ENCODE data around the gene CRCP.

CRCP gene

GRCh38 chr7:66176914-66177313 is 62.3 kb downstream of the CRCP start:
- Mint-ChIP-seq H3K36me3 (ENCODE audit: insufficient read depth) (peaks cover 3% of the 10 kb centered on the region), H3K4me1 (ENCODE audit: low read depth in 2 of 2) (no peaks in the 10 kb centered on the region), H3K4me3 (no peak overlapping the region), H3K9me3 (no peaks in the 10 kb centered on the region), H3K27me3 (no peaks in the 10 kb centered on the region), H3K27ac (peak overlapping the region in 1 of 2 donors; percentile 49)
- no peak for DNase-seq
- no peak for ATAC-seq (replicated peaks)

DNA sequence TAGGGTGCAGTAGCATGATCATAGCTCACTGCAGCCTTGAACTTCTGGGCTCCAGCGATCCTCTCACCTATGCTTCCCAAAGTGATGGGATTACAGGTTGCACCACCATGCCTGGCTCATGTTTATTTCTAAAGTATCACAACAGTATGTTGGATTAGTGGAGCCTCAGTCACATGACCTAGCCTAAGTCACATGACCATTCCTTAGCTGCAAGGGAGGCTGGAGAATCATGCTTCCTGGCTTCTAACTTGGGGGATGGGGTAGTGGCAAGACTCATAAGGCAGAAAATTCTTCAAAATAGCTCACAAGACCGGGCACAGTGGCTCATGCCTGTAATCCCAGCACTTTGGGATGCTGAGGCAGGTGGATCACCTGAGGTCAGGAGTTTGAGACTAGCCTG is 63.6 kb downstream of the CRCP start:
- no peak for DNase-seq
- H3K27me3 Mint-ChIP-seq, result no peaks in the 10 kb centered on the region
- no peaks in the 10 kb centered on the region for H3K9me3 Mint-ChIP-seq
- no peak overlapping the region for H3K27ac Mint-ChIP-seq
- no peak overlapping the region for H3K4me3 Mint-ChIP-seq
- no peaks in the 10 kb centered on the region for H3K4me1 Mint-ChIP-seq (ENCODE audit: low read depth in 2 of 2)
- no peak for ATAC-seq (replicated peaks)
- H3K36me3 Mint-ChIP-seq (ENCODE audit: insufficient read depth), result no peaks in the 10 kb centered on the region

- no peaks in the 10 kb centered on the region for H3K36me3 Mint-ChIP-seq (ENCODE audit: insufficient read depth)
Measured at GRCh38 chr7:66181329-66181728, 66.7 kb downstream of the CRCP start.

GRCh38 chr7:66181845-66182244 is 67.2 kb downstream of the CRCP start:
- no peaks in the 10 kb centered on the region for H3K4me1 Mint-ChIP-seq (ENCODE audit: low read depth in 2 of 2)
- no peak overlapping the region for H3K27ac Mint-ChIP-seq
- H3K4me3 Mint-ChIP-seq, result no peak overlapping the region
- H3K36me3 Mint-ChIP-seq (ENCODE audit: insufficient read depth), result no peaks in the 10 kb centered on the region
- ATAC-seq (replicated peaks) (no peak), DNase-seq (no peak)
- no peaks in the 10 kb centered on the region for H3K9me3 Mint-ChIP-seq
- no peaks in the 10 kb centered on the region for H3K27me3 Mint-ChIP-seq

More at GRCh38 chr7:66181329-66181728, 66.7 kb downstream of the CRCP start:
- no peak for DNase-seq
- no peak overlapping the region for H3K4me3 Mint-ChIP-seq
- H3K9me3 Mint-ChIP-seq, result no peaks in the 10 kb centered on the region
- ATAC-seq (replicated peaks), result no peak
- H3K27ac Mint-ChIP-seq, result no peak overlapping the region
- H3K4me1 Mint-ChIP-seq (ENCODE audit: low read depth in 2 of 2), result no peaks in the 10 kb centered on the region
- no peaks in the 10 kb centered on the region for H3K27me3 Mint-ChIP-seq

DNA sequence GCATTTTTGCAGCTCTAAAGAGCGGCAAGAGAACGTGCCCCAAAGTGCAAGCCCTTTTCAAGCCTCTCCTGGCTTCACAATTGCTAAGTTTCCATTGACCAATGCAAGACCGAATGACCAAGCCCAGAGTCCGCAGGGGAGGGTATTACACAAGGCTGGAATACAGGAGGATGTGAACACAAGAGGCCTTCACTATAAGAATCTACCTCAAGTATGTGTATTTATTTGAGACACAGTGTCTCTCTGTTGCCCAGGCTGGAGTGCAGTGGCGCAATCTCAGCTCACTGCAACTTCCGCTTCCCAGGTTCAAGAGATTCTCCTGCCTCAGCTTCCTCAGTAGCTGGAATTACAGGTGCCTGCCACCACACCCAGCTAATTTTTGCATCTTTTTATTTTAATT is 68.3 kb downstream of the CRCP start:
- DNase-seq (no peak), ATAC-seq (replicated peaks) (no peak)
- no peaks in the 10 kb centered on the region for H3K4me1 Mint-ChIP-seq (ENCODE audit: low read depth in 2 of 2)
- H3K4me3 Mint-ChIP-seq, result no peak overlapping the region
- no peak overlapping the region for H3K27ac Mint-ChIP-seq
- H3K9me3 Mint-ChIP-seq, result no peaks in the 10 kb centered on the region
- H3K36me3 Mint-ChIP-seq (ENCODE audit: insufficient read depth), result no peaks in the 10 kb centered on the region
- no peaks in the 10 kb centered on the region for H3K27me3 Mint-ChIP-seq

DNA sequence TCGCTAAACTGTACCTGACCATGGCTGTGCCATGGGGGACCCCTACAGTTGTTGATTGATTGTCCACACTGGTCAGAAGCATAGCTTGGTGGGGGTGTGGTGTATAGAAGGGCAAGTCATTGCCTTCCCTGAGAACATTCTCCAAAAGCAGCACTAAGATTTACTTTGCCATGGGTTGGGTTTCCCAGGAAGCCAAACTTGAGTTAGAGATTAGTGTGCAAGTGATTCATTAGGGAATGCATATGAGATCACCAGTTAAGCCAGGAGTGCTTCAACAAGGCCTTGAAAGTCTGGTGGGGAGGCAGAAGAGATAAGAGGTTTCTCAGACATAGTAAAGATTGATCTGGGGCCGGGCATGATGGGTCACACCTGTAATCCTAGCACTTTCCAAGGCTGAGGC is 69.1 kb downstream of the CRCP start:
- no peaks in the 10 kb centered on the region for H3K36me3 Mint-ChIP-seq (ENCODE audit: insufficient read depth)
- ATAC-seq (replicated peaks) (no peak), DNase-seq (no peak)
- H3K4me3 Mint-ChIP-seq, result no peak overlapping the region
- no peak overlapping the region for H3K27ac Mint-ChIP-seq
- H3K27me3 Mint-ChIP-seq, result peaks cover 0 to 4% of the 10 kb centered on the region in 2 donors
- H3K4me1 Mint-ChIP-seq (ENCODE audit: low read depth in 2 of 2), result no peaks in the 10 kb centered on the region
- H3K9me3 Mint-ChIP-seq, result no peaks in the 10 kb centered on the region

DNA sequence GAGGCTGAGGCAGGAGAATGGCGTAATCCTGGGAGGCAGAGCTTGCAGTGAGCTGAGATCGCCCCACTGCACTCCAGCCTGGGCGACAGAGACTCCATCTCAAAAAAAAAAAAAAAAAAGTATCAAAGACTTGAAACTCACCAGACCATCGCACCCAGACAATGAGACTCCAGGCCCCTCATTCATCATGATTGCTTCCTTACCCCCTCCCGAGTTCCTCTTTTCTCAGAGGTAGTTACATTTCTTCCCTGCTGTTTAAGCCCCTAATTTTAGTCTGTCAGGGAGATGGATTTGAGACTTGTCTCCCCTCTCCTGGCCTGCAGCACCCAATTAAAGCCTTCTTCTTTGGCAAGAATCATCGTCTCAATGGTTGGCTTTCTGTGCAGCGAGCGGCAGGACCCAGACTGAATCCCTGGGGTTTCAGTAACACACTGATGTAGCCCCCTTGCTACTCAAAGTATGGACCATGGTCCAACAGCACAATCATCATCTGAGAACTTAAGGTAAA is 71.1 kb downstream of the CRCP start:
- H3K36me3 Mint-ChIP-seq (ENCODE audit: insufficient read depth), result no peaks in the 10 kb centered on the region
- no peak for DNase-seq
- H3K27ac Mint-ChIP-seq, result no peak overlapping the region
- no peak for ATAC-seq (replicated peaks)
- peaks cover 14 to 18% of the 10 kb centered on the region in 2 donors for H3K27me3 Mint-ChIP-seq
- H3K4me3 Mint-ChIP-seq, result no peak overlapping the region
- H3K4me1 Mint-ChIP-seq (ENCODE audit: low read depth in 2 of 2), result no peaks in the 10 kb centered on the region
- H3K9me3 Mint-ChIP-seq, result no peaks in the 10 kb centered on the region

GRCh38 chr7:66186991-66187390 is 72.3 kb downstream of the CRCP start:
- H3K27me3 Mint-ChIP-seq, result peaks cover 14 to 18% of the 10 kb centered on the region in 2 donors
- H3K9me3 Mint-ChIP-seq, result no peaks in the 10 kb centered on the region
- no peak for ATAC-seq (replicated peaks)
- H3K36me3 Mint-ChIP-seq (ENCODE audit: insufficient read depth), result no peaks in the 10 kb centered on the region
- H3K4me3 Mint-ChIP-seq, result no peak overlapping the region
- DNase-seq, result no peak
- H3K27ac Mint-ChIP-seq, result no peak overlapping the region
- no peaks in the 10 kb centered on the region for H3K4me1 Mint-ChIP-seq (ENCODE audit: low read depth in 2 of 2)

- Mint-ChIP-seq H3K36me3 (ENCODE audit: insufficient read depth) (no peaks in the 10 kb centered on the region), H3K27me3 (peaks cover 14 to 18% of the 10 kb centered on the region in 2 donors), H3K4me1 (ENCODE audit: low read depth in 2 of 2) (no peaks in the 10 kb centered on the region), H3K27ac (no peak overlapping the region), H3K9me3 (no peaks in the 10 kb centered on the region), H3K4me3 (no peak overlapping the region)
- ATAC-seq (replicated peaks) (no peak), DNase-seq (no peak)
Measured at GRCh38 chr7:66187905-66188304, 73.3 kb downstream of the CRCP start.

GRCh38 chr7:66188645-66189044 is 74.0 kb downstream of the CRCP start:
- Mint-ChIP-seq H3K27ac (no peak overlapping the region), H3K27me3 (peaks cover 14 to 18% of the 10 kb centered on the region in 2 donors), H3K4me3 (no peak overlapping the region), H3K36me3 (ENCODE audit: insufficient read depth) (no peaks in the 10 kb centered on the region), H3K4me1 (ENCODE audit: low read depth in 2 of 2) (no peaks in the 10 kb centered on the region), H3K9me3 (no peaks in the 10 kb centered on the region)
- no peak for DNase-seq
- no peak for ATAC-seq (replicated peaks)

- Mint-ChIP-seq H3K4me1 (ENCODE audit: low read depth in 2 of 2) (no peaks in the 10 kb centered on the region), H3K9me3 (no peaks in the 10 kb centered on the region)
Measured at GRCh38 chr7:66189695-66190503, 75.3 kb downstream of the CRCP start.

DNA sequence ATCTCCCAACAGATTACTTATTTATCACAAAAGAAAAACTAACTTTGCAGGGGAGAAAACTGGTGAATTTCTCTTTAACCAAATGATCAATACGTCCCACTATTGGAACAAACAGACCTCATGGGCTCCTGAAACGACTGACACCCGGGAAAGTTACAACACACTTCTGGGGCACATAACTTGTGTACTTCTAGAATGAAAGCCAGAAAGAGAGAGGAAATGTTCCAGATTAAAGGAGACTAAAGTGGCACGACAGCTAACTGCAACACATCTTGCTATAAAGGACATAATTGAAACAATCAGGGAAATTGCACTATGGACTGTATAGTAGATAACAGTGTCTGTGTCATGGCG is 75.8 kb downstream of the CRCP start:
- ATAC-seq (replicated peaks) (no peak), DNase-seq (no peak)
- no peaks in the 10 kb centered on the region for H3K36me3 Mint-ChIP-seq (ENCODE audit: insufficient read depth)
- no peaks in the 10 kb centered on the region for H3K9me3 Mint-ChIP-seq
- H3K27ac Mint-ChIP-seq, result no peak overlapping the region
- peaks cover 14 to 18% of the 10 kb centered on the region in 2 donors for H3K27me3 Mint-ChIP-seq
- H3K4me1 Mint-ChIP-seq (ENCODE audit: low read depth in 2 of 2), result no peaks in the 10 kb centered on the region
- no peak overlapping the region for H3K4me3 Mint-ChIP-seq

More at GRCh38 chr7:66189695-66190503, 75.3 kb downstream of the CRCP start:
- Mint-ChIP-seq H3K27me3 (peaks cover 14 to 18% of the 10 kb centered on the region in 2 donors), H3K27ac (no peak overlapping the region), H3K4me3 (no peak overlapping the region), H3K36me3 (ENCODE audit: insufficient read depth) (no peaks in the 10 kb centered on the region)
- ATAC-seq (replicated peaks), result no peak
- no peak for DNase-seq

DNA sequence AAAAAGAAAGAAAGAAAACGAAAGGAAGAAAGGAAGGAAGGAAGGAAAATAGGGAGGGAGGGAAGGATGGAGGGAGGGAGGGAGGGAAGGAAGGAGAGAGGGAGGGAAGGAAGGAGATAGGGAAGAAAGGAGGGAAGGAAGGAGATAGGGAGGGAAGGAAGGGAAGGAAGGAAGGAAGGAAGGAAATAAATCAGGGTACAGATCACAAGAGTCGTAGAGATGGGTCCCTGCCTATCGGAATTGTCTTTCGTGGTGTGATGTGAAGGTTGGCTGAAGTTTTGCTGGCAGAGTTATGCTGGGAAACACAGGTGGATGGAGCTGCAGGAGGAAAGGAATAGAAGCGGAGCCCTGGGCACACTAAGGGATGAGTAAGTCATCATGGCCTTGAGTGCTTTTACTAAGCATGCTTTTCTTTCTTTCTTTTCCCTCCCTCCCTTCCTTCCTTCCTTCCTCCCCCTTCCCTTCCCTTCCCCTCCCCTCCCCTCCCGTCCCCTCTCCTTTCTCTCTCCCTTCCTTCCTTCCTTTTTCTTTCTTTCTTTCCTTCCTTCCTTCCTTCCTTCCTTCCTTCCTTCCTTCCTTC is 78.6 kb downstream of the CRCP start:
- no peak overlapping the region for H3K4me3 Mint-ChIP-seq
- no peak for DNase-seq
- H3K27ac Mint-ChIP-seq, result no peak overlapping the region
- H3K4me1 Mint-ChIP-seq (ENCODE audit: low read depth in 2 of 2), result no peaks in the 10 kb centered on the region
- peaks cover 15 to 18% of the 10 kb centered on the region in 2 donors for H3K27me3 Mint-ChIP-seq
- H3K9me3 Mint-ChIP-seq, result no peaks in the 10 kb centered on the region
- no peak for ATAC-seq (replicated peaks)
- H3K36me3 Mint-ChIP-seq (ENCODE audit: insufficient read depth), result no peaks in the 10 kb centered on the region

GRCh38 chr7:66198469-66198868 is 83.8 kb downstream of the CRCP start:
- DNase-seq (no peak), ATAC-seq (replicated peaks) (no peak)
- no peaks in the 10 kb centered on the region for H3K36me3 Mint-ChIP-seq (ENCODE audit: insufficient read depth)
- peaks cover 11 to 22% of the 10 kb centered on the region in 2 donors for H3K27me3 Mint-ChIP-seq
- no peaks in the 10 kb centered on the region for H3K9me3 Mint-ChIP-seq
- no peak overlapping the region for H3K4me3 Mint-ChIP-seq
- no peak overlapping the region for H3K27ac Mint-ChIP-seq
- peaks cover 0 to 6% of the 10 kb centered on the region in 2 donors for H3K4me1 Mint-ChIP-seq (ENCODE audit: low read depth in 2 of 2)
